Measurements from ENCODE around the gene IRS1. TPM values are rescaled to one million over a fixed set of nuclear protein-coding genes. Genes with fewer than 3 reads are reported as not detected.

IRS1 gene
- total and polyA plus RNA-seq, 4 donors = 12.4 to 19.0 (median 14.8) TPM

- H3K9me3 ChIP-seq (ENCODE audit: control insufficient read depth, insufficient read depth, low read length) = no peaks in the 10 kb centered on the region
- H3K36me3 ChIP-seq (ENCODE audit: control insufficient read depth, insufficient read depth, low read length) = peaks cover 32% of the 10 kb centered on the region
- 59% methylated on average over 23 of the region's 23 CpGs for WGBS (ENCODE audit: insufficient coverage)
- peak overlapping the region; percentile 83 for H3K4me3 ChIP-seq (ENCODE audit: low read depth, low read length)
- H3K27me3 ChIP-seq (ENCODE audit: control insufficient read depth, insufficient read depth, low read length) = no peaks in the 10 kb centered on the region
- DNase-seq (ENCODE audit: low read depth in 4 of 6, low spot score in 6 of 6) = no peak
- peaks cover 62% of the 10 kb centered on the region for H3K4me1 ChIP-seq (ENCODE audit: control insufficient read depth, insufficient read depth, low read length)
- peak overlapping the region; percentile 92 for H3K27ac ChIP-seq (ENCODE audit: low read depth, low read length)
Measured at GRCh38 chr2:226797989-226798421, 1.6 kb downstream of the IRS1 start.

- peaks cover 62% of the 10 kb centered on the region for H3K4me1 ChIP-seq (ENCODE audit: control insufficient read depth, insufficient read depth, low read length)
- peak overlapping the region; percentile 16 for H3K4me3 ChIP-seq (ENCODE audit: low read depth, low read length)
- H3K36me3 ChIP-seq (ENCODE audit: control insufficient read depth, insufficient read depth, low read length) = peaks cover 32% of the 10 kb centered on the region
- H3K27ac ChIP-seq (ENCODE audit: low read depth, low read length) = no peak overlapping the region
- 95% methylated on average over 49 of the region's 50 CpGs for WGBS (ENCODE audit: insufficient coverage)
- DNase-seq (ENCODE audit: low read depth in 4 of 6, low spot score in 6 of 6) = peak in 1 of 6 donors; percentile 1
- H3K9me3 ChIP-seq (ENCODE audit: control insufficient read depth, insufficient read depth, low read length) = no peaks in the 10 kb centered on the region
- H3K27me3 ChIP-seq (ENCODE audit: control insufficient read depth, insufficient read depth, low read length) = no peaks in the 10 kb centered on the region
Measured at GRCh38 chr2:226797289-226797988, 2.2 kb downstream of the IRS1 start.

- H3K4me1 ChIP-seq (ENCODE audit: control insufficient read depth, insufficient read depth, low read length) = peaks cover 62% of the 10 kb centered on the region
- WGBS (ENCODE audit: insufficient coverage) = 89% methylated on average over 14 of the region's 17 CpGs
- H3K27ac ChIP-seq (ENCODE audit: low read depth, low read length) = no peak overlapping the region
Measured at GRCh38 chr2:226796840-226797288, 2.8 kb downstream of the IRS1 start.

GRCh38 chr2:226796012-226796839 lies 3.4 kb downstream of the IRS1 start:
- Histone ChIP-seq H3K4me3 (ENCODE audit: low read depth, low read length) (peak overlapping the region; percentile 71), H3K4me1 (ENCODE audit: control insufficient read depth, insufficient read depth, low read length) (peaks cover 57% of the 10 kb centered on the region), H3K36me3 (ENCODE audit: control insufficient read depth, insufficient read depth, low read length) (peaks cover 32% of the 10 kb centered on the region), H3K27ac (ENCODE audit: low read depth, low read length) (no peak overlapping the region), H3K27me3 (ENCODE audit: control insufficient read depth, insufficient read depth, low read length) (no peaks in the 10 kb centered on the region), H3K9me3 (ENCODE audit: control insufficient read depth, insufficient read depth, low read length) (no peaks in the 10 kb centered on the region)
- no peak for DNase-seq (ENCODE audit: low read depth in 4 of 6, low spot score in 6 of 6)
- 85% methylated on average over 22 of the region's 25 CpGs for WGBS (ENCODE audit: insufficient coverage)

More at GRCh38 chr2:226796840-226797288, 2.8 kb downstream of the IRS1 start:
- peak in 2 of 6 donors; percentile 29 to 51 for DNase-seq (ENCODE audit: low read depth in 4 of 6, low spot score in 6 of 6)
- peaks cover 32% of the 10 kb centered on the region for H3K36me3 ChIP-seq (ENCODE audit: control insufficient read depth, insufficient read depth, low read length)
- H3K4me3 ChIP-seq (ENCODE audit: low read depth, low read length) = peak overlapping the region; percentile 16
- no peaks in the 10 kb centered on the region for H3K9me3 ChIP-seq (ENCODE audit: control insufficient read depth, insufficient read depth, low read length)
- H3K27me3 ChIP-seq (ENCODE audit: control insufficient read depth, insufficient read depth, low read length) = no peaks in the 10 kb centered on the region

- Histone ChIP-seq H3K27me3 (ENCODE audit: control insufficient read depth, insufficient read depth, low read length) (no peaks in the 10 kb centered on the region), H3K9me3 (ENCODE audit: control insufficient read depth, insufficient read depth, low read length) (no peaks in the 10 kb centered on the region), H3K36me3 (ENCODE audit: control insufficient read depth, insufficient read depth, low read length) (peaks cover 32% of the 10 kb centered on the region), H3K4me1 (ENCODE audit: control insufficient read depth, insufficient read depth, low read length) (peaks cover 54% of the 10 kb centered on the region), H3K4me3 (ENCODE audit: low read depth, low read length) (peak overlapping the region; percentile 71), H3K27ac (ENCODE audit: low read depth, low read length) (peak overlapping the region; percentile 29)
- 54% methylated on average over 25 of the region's 26 CpGs for WGBS (ENCODE audit: insufficient coverage)
- DNase-seq (ENCODE audit: low read depth in 4 of 6, low spot score in 6 of 6) = peak in 1 of 6 donors; percentile 9
Measured at GRCh38 chr2:226795281-226796011, 4.2 kb downstream of the IRS1 start.

GRCh38 chr2:226794751-226795171 lies 4.9 kb downstream of the IRS1 start:
- peaks cover 49% of the 10 kb centered on the region for H3K4me1 ChIP-seq (ENCODE audit: control insufficient read depth, insufficient read depth, low read length)
- H3K27ac ChIP-seq (ENCODE audit: low read depth, low read length) = peak overlapping the region; percentile 43

GRCh38 chr2:226794196-226794661 lies 5.4 kb downstream of the IRS1 start:
- no CpG with 5 or more reads among the region's 4 CpGs for WGBS (ENCODE audit: insufficient coverage)
- Histone ChIP-seq H3K27ac (ENCODE audit: low read depth, low read length) (peak overlapping the region; percentile 43), H3K4me1 (ENCODE audit: control insufficient read depth, insufficient read depth, low read length) (peaks cover 49% of the 10 kb centered on the region)

More at GRCh38 chr2:226794751-226795171, 4.9 kb downstream of the IRS1 start:
- H3K9me3 ChIP-seq (ENCODE audit: control insufficient read depth, insufficient read depth, low read length) = no peaks in the 10 kb centered on the region
- H3K27me3 ChIP-seq (ENCODE audit: control insufficient read depth, insufficient read depth, low read length) = no peaks in the 10 kb centered on the region
- H3K36me3 ChIP-seq (ENCODE audit: control insufficient read depth, insufficient read depth, low read length) = peaks cover 32% of the 10 kb centered on the region
- peak in 2 of 6 donors; percentile 70 to 75 for DNase-seq (ENCODE audit: low read depth in 4 of 6, low spot score in 6 of 6)
- peak overlapping the region; percentile 71 for H3K4me3 ChIP-seq (ENCODE audit: low read depth, low read length)
- WGBS (ENCODE audit: insufficient coverage) = 15% methylated on average over 5 of the region's 9 CpGs

GRCh38 chr2:226793646-226794045 lies 6.0 kb downstream of the IRS1 start:
- WGBS (ENCODE audit: insufficient coverage) = 40% methylated on average over 1 of the region's 2 CpGs
- peak in 1 of 6 donors; percentile 9 for DNase-seq (ENCODE audit: low read depth in 4 of 6, low spot score in 6 of 6)
- peak overlapping the region; percentile 71 for H3K4me3 ChIP-seq (ENCODE audit: low read depth, low read length)
- H3K27ac ChIP-seq (ENCODE audit: low read depth, low read length) = peak overlapping the region; percentile 43
- no peaks in the 10 kb centered on the region for H3K27me3 ChIP-seq (ENCODE audit: control insufficient read depth, insufficient read depth, low read length)
- peaks cover 45% of the 10 kb centered on the region for H3K4me1 ChIP-seq (ENCODE audit: control insufficient read depth, insufficient read depth, low read length)
- H3K9me3 ChIP-seq (ENCODE audit: control insufficient read depth, insufficient read depth, low read length) = no peaks in the 10 kb centered on the region
- H3K36me3 ChIP-seq (ENCODE audit: control insufficient read depth, insufficient read depth, low read length) = peaks cover 32% of the 10 kb centered on the region

More at GRCh38 chr2:226794196-226794661, 5.4 kb downstream of the IRS1 start:
- H3K4me3 ChIP-seq (ENCODE audit: low read depth, low read length) = peak overlapping the region; percentile 71
- H3K9me3 ChIP-seq (ENCODE audit: control insufficient read depth, insufficient read depth, low read length) = no peaks in the 10 kb centered on the region
- peaks cover 32% of the 10 kb centered on the region for H3K36me3 ChIP-seq (ENCODE audit: control insufficient read depth, insufficient read depth, low read length)
- DNase-seq (ENCODE audit: low read depth in 4 of 6, low spot score in 6 of 6) = peak in 1 of 6 donors; percentile 24
- H3K27me3 ChIP-seq (ENCODE audit: control insufficient read depth, insufficient read depth, low read length) = no peaks in the 10 kb centered on the region
